ENCODE data around the gene ZMIZ1. TPM values are rescaled to one million over a fixed set of nuclear protein-coding genes. Genes with fewer than 3 reads are reported as not detected.
A peak's percentile ranks its signal among the peaks of the same experiment; 100 is the strongest.

ZMIZ1 gene
- total RNA-seq, 1 donor from 2014 or later, result 85.2 TPM

DNA sequence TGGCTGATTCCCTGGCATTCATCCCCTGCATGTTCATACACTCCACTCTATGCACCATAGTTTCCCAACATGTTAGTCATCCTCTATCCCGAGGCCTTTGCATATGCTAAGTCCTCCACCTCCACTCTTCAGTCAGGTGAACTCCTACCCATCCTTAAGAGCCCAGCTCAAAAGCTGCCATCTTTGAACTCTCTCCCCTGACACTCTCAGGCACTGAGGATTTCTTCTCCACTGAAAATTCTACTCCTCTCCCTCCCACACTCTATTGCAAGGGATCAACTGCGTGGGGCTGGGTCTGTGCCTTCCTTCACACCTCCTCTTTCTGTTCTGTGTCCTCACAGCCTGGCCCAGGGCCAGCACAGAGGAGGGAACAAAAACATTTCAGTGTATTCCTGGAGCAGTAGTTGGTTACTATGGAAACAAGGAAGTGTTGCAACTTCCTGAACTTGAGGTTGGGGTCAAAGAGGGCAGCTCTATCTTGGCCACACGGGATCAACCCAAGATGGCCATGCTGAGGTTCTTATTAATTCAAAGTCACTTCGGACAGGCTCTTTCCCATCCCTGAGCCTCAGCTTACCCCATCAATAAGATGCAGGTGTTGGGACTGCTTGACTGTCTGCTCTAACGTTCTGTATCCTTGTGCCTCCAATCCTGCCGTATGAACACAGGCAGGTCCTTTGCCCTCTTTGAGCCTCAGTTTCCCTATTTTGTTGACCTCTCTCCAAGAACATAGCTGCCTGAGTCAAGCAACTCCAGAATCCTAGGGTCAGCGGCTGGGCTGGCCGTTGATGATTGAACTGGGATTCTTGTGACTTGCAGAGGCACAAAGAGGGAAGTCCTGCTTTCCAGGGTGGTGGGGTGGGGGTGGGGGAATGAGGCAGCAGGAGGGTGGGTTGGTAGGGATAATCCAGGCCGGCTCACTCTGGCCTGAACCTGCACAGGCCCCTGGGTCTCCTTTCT lies 15.5 kb downstream of the ZMIZ1 start:
- TF ChIP-seq, protein P1, sequence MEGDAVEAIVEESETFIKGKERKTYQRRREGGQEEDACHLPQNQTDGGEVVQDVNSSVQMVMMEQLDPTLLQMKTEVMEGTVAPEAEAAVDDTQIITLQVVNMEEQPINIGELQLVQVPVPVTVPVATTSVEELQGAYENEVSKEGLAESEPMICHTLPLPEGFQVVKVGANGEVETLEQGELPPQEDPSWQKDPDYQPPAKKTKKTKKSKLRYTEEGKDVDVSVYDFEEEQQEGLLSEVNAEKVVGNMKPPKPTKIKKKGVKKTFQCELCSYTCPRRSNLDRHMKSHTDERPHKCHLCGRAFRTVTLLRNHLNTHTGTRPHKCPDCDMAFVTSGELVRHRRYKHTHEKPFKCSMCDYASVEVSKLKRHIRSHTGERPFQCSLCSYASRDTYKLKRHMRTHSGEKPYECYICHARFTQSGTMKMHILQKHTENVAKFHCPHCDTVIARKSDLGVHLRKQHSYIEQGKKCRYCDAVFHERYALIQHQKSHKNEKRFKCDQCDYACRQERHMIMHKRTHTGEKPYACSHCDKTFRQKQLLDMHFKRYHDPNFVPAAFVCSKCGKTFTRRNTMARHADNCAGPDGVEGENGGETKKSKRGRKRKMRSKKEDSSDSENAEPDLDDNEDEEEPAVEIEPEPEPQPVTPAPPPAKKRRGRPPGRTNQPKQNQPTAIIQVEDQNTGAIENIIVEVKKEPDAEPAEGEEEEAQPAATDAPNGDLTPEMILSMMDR (IDR thresholded peaks at IDR 0.05; ENCODE audit: unreplicated experiment), result no peak
- Mint-ChIP-seq H3K27ac (peak overlapping the region; percentile 31), H3K4me1 (ENCODE audit: low read depth) (peaks cover 48% of the 10 kb centered on the region), H3K36me3 (ENCODE audit: insufficient read depth) (no peaks in the 10 kb centered on the region), H3K9me3 (ENCODE audit: low read depth) (no peaks in the 10 kb centered on the region), H3K4me3 (ENCODE audit: low read depth) (no peak overlapping the region), H3K27me3 (no peaks in the 10 kb centered on the region)
- no peak for DNase-seq (ENCODE audit: low spot score, unreplicated experiment)

DNA sequence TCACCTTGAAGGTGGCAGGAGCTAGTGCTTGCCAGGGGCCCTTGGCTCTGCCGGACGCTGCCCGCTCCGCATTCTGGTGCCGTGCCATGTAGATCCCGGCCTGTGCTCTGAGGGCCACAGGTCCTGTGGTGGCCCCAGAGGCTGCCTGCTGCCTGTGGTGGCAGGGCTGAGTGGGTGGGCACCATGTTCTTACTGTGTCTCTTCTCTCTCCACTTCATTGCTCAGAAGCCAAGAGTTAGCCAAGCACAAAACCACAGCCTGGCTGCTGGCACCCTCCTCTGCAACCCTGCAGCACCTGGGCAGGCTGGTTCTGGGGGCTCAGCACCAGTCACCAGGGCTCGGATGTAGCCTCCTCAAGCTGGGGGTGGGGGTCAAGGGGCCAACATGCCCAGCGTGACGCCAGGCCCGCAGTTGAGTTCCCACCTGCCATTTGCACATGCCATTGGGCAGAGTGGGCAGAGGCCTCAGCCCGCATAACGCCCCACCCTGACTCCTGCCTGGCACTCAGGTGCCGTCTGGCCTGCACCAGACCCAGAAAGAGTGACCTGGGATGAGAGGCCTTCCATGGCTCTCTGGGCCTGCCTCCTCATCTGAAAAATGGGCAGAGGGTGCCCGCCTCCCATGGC lies 16.3 kb downstream of the ZMIZ1 start:
- TF ChIP-seq, protein P1 (IDR thresholded peaks at IDR 0.05; ENCODE audit: unreplicated experiment), result no peak
- Mint-ChIP-seq H3K4me1 (ENCODE audit: low read depth) (peaks cover 45% of the 10 kb centered on the region), H3K4me3 (ENCODE audit: low read depth) (no peak overlapping the region), H3K36me3 (ENCODE audit: insufficient read depth) (no peaks in the 10 kb centered on the region), H3K27me3 (no peaks in the 10 kb centered on the region), H3K9me3 (ENCODE audit: low read depth) (no peaks in the 10 kb centered on the region), H3K27ac (no peak overlapping the region)
- DNase-seq (ENCODE audit: low spot score, unreplicated experiment), result no peak

DNA sequence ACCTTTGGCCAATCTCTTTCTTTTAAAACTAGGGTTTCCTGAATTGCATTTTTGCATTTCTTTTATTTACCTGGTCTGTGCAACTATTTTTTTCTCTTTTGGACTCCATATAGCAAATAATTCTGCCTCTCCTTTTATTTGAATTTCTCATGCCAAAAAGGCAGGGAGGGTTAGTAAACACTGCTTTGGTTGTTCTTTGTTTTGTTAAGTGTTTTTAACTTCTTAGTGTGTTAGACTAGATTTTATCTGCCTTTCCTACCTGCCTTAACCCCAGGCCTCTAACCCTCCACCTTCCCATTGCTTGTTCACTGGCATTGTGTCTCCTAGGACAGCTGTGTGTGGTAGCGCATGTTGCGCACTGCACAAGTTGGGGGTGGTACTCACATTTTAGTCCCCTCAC lies 18.1 kb downstream of the ZMIZ1 start:
- DNase-seq (ENCODE audit: low spot score, unreplicated experiment), result no peak
- peak overlapping the region; percentile 81 for H3K27ac Mint-ChIP-seq
- TF ChIP-seq, protein P1 (IDR thresholded peaks at IDR 0.05; ENCODE audit: unreplicated experiment), result no peak
- no peaks in the 10 kb centered on the region for H3K36me3 Mint-ChIP-seq (ENCODE audit: insufficient read depth)
- no peaks in the 10 kb centered on the region for H3K9me3 Mint-ChIP-seq (ENCODE audit: low read depth)
- peaks cover 46% of the 10 kb centered on the region for H3K4me1 Mint-ChIP-seq (ENCODE audit: low read depth)
- H3K4me3 Mint-ChIP-seq (ENCODE audit: low read depth), result no peak overlapping the region
- no peaks in the 10 kb centered on the region for H3K27me3 Mint-ChIP-seq

DNA sequence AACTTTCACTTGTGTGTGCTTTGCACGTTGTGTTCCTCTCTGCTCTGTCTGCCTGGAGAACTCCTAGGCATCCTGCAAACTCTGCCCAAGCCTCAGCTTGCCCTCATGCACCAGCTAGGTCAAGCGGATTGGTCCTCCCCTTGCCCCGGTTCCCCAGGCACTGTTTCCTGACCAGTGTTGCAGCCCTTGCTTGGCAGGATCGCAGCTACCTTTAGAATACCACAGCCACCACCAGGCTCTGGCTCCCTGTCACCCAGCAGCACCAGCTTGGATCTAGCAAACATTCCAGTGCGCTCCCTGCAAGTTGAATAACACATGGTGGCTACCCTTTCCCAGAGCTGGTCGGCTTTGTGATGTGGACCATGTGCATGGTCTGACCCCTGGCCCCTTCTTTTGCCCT lies 19.0 kb downstream of the ZMIZ1 start:
- no peak for DNase-seq (ENCODE audit: low spot score, unreplicated experiment)
- no peaks in the 10 kb centered on the region for H3K9me3 Mint-ChIP-seq (ENCODE audit: low read depth)
- H3K4me3 Mint-ChIP-seq (ENCODE audit: low read depth), result no peak overlapping the region
- no peaks in the 10 kb centered on the region for H3K27me3 Mint-ChIP-seq
- H3K36me3 Mint-ChIP-seq (ENCODE audit: insufficient read depth), result no peaks in the 10 kb centered on the region
- peaks cover 49% of the 10 kb centered on the region for H3K4me1 Mint-ChIP-seq (ENCODE audit: low read depth)
- no peak overlapping the region for H3K27ac Mint-ChIP-seq
- TF ChIP-seq, protein P1 (IDR thresholded peaks at IDR 0.05; ENCODE audit: unreplicated experiment), result no peak

DNA sequence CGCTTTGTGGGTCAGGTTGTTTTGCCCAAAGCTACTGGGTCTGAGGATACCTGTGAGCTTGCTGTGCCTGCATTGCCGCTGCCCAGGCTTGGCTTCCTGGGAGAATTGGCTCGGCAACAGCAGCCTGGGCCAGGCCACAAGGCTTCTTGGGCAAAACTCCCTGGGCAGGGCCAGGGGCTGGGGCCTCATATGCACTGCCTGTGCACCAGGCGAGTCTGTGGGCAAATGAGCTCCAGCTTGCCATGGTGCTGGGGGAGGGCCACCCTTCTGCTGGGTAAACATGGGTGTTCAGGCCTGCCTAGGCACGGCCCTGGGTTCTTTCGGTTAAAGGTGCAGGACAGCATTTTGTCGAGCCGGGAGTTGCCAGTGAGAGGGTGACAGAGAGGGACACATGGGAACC lies 19.4 kb downstream of the ZMIZ1 start:
- H3K27me3 Mint-ChIP-seq, result no peaks in the 10 kb centered on the region

More for the DNA sequence above, 19.4 kb downstream of the ZMIZ1 start:
- H3K9me3 Mint-ChIP-seq (ENCODE audit: low read depth), result no peaks in the 10 kb centered on the region
- TF ChIP-seq, protein P1 (IDR thresholded peaks at IDR 0.05; ENCODE audit: unreplicated experiment), result no peak
- no peak overlapping the region for H3K4me3 Mint-ChIP-seq (ENCODE audit: low read depth)
- H3K27ac Mint-ChIP-seq, result no peak overlapping the region
- DNase-seq (ENCODE audit: low spot score, unreplicated experiment), result no peak
- peaks cover 46% of the 10 kb centered on the region for H3K4me1 Mint-ChIP-seq (ENCODE audit: low read depth)
- H3K36me3 Mint-ChIP-seq (ENCODE audit: insufficient read depth), result no peaks in the 10 kb centered on the region
